Esophagus (tissue), 2 donors: Measurements from ENCODE around the gene CRX. TPM values are rescaled to one million over a fixed set of nuclear protein-coding genes. Genes with fewer than 3 reads are reported as not detected.
"Not testable (repeated sequence)": the region's sequence is repeated elsewhere in the genome, so short reads cannot be mapped to it uniquely, and the experiment has no call there.

ENCODE experiments used
- H3K27ac ChIP-seq, 2 donors: one replicate each; pipeline ENCODE4 v1.5.1; 2013; ENCODE audit warnings: low read depth in 2 of 2, mild to moderate bottlenecking in 2 of 2, inconsistent platforms in 1 of 2, low read length in 1 of 2, moderate library complexity in 1 of 2
- H3K27me3 ChIP-seq, 2 donors: one replicate each; pipeline ENCODE4 v1.6.1; 2013; ENCODE audit warnings: low read length in 2 of 2, control low read depth in 1 of 2, mild to moderate bottlenecking in 1 of 2; ENCODE audit not compliant: insufficient read depth in 2 of 2, control insufficient read depth in 1 of 2
- H3K36me3 ChIP-seq, 2 donors: one replicate each; pipeline ENCODE4 v1.6.1; 2013; ENCODE audit warnings: low read length in 1 of 2; ENCODE audit not compliant: control insufficient read depth in 2 of 2, insufficient read depth in 2 of 2
- H3K4me1 ChIP-seq, 2 donors: one replicate each; pipeline ENCODE4 v1.6.1; 2013; ENCODE audit warnings: low read length in 1 of 2; ENCODE audit not compliant: control insufficient read depth in 2 of 2, insufficient read depth in 2 of 2
- H3K4me3 ChIP-seq, 2 donors: one replicate each; pipeline ENCODE4 v1.5.1; 2013; ENCODE audit warnings: low read length in 2 of 2, mild to moderate bottlenecking in 2 of 2, low read depth in 1 of 2, moderate library complexity in 1 of 2
- H3K9me3 ChIP-seq, 2 donors: one replicate each; pipeline ENCODE4 v1.6.1; 2013; ENCODE audit warnings: mild to moderate bottlenecking in 2 of 2, low read depth in 1 of 2, low read length in 1 of 2, moderate library complexity in 1 of 2; ENCODE audit not compliant: control insufficient read depth in 2 of 2, insufficient read depth in 1 of 2
- WGBS, 2 donors: extraction: QIAGEN DNeasy Blood & Tissue Kit; methylation state at CpG; one replicate each; pipeline ENCODE4 v1.1.7; 2013; 5-methylcytosine and 5-hydroxymethylcytosine counted together
- polyA plus RNA-seq, 2 donors: library from polyadenylated mRNA; stranded (reverse); fragments of 200-250 nt; gene quantifications; one replicate each; pipeline ENCODE4 v1.2.3, GENCODE V29; 2013
- donor health status: healthy with polysubstance abuse.
- donor health status: Bipolar disorder and iron deficiency.

The CRX gene
- polyA plus RNA-seq, 2 donors: not detected

GRCh38 chr19:47848823-47849473 lies 27.2 kb downstream of the CRX start:
- Histone ChIP-seq H3K9me3 (no peaks in the 10 kb centered on the region), H3K27me3 (peaks cover 0 to 2% of the 10 kb centered on the region in 2 donors), H3K36me3 (no peaks in the 10 kb centered on the region), H3K27ac (no peak overlapping the region), H3K4me3 (no peak overlapping the region), H3K4me1 (peaks cover 0 to 2% of the 10 kb centered on the region in 2 donors)
- 4 to 5% methylated on average over 22 of the region's 22 CpGs for WGBS, 2 donors

GRCh38 chr19:47853003-47853402 lies 31.3 kb downstream of the CRX start:
- WGBS, 2 donors: 67 to 69% methylated on average over 5 of the region's 5 CpGs
- Histone ChIP-seq H3K27me3 (peaks cover 0 to 2% of the 10 kb centered on the region in 2 donors), H3K9me3 (no peaks in the 10 kb centered on the region)

GRCh38 chr19:47854459-47854858 lies 32.7 kb downstream of the CRX start:
- Histone ChIP-seq H3K4me3 (no peak overlapping the region), H3K27ac (no peak overlapping the region), H3K9me3 (no peaks in the 10 kb centered on the region), H3K36me3 (no peaks in the 10 kb centered on the region), H3K27me3 (peaks cover 0 to 2% of the 10 kb centered on the region in 2 donors), H3K4me1 (peaks cover 0 to 2% of the 10 kb centered on the region in 2 donors)
- 59 to 62% methylated on average over 4 of the region's 4 CpGs for WGBS, 2 donors

More at GRCh38 chr19:47853003-47853402, 31.3 kb downstream of the CRX start:
- H3K27ac ChIP-seq: no peak overlapping the region
- no peaks in the 10 kb centered on the region for H3K36me3 ChIP-seq
- H3K4me3 ChIP-seq: no peak overlapping the region
- H3K4me1 ChIP-seq: peaks cover 0 to 2% of the 10 kb centered on the region in 2 donors

DNA sequence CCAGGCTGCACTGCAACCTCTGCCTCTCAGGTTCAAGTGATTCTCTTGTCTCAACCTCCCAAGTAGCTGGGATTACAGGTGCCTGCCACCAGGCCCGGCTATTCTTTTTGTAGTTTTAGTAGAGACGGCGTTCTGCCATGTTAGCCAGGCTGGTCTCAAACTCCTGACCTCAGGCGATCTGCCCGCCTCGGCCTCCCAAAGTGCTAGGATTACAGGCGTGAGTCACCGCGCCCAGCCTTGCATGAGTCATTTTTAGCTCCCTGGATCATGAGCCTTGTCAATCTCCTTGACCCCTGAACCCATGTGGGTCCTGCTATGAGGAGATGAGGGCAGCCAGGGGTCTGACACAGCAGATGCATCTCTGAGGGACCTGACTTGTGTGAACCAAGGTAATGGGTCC lies 36.5 kb downstream of the CRX start:
- not testable (repeated sequence) for H3K36me3 ChIP-seq, H3K4me1 ChIP-seq, H3K9me3 ChIP-seq, H3K27ac ChIP-seq, H3K4me3 ChIP-seq, H3K27me3 ChIP-seq
- 54 to 71% methylated on average over 9 of the region's 9 CpGs for WGBS, 2 donors

DNA sequence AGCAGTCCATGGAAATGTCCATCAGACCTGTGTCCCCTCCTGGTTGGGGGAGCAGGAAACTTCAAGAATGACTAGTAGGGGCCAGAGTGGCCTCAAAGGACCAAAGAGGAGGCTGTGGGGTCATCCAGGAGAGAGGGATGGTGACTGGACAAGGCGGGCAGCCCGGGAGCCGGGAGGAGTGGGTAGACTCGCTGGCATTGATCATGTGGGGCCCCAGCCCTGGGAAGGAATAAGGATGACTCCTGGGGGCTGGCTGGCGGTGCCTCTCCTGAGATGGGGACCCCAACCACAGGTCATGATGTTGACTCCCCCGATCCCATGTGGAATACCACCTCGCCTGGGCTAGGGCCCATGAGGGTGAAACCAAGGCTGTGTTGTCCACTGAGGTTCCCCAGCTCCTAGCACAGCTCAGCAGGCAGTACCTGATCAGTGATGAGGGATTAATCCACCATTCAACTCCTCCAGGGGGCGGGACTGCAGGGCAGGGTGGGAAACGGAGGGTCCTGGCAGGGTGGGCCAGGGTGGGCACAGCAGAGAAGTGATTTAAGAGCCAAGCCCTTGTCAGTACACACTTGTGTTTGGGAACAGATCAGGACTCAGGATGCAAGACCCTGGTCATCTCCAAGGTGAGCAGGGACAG lies 37.0 kb downstream of the CRX start, which contains the start of gene TPRX2:
Gene TPRX2 (plus strand): TSS at position 590 of the 640 bp plus-strand sequence. CDS start 12 bp downstream, at position 602.
- H3K36me3 ChIP-seq, H3K27me3 ChIP-seq, H3K9me3 ChIP-seq, H3K4me3 ChIP-seq, H3K4me1 ChIP-seq, H3K27ac ChIP-seq: not testable (repeated sequence)
- 80 to 90% methylated on average over 9 of the region's 9 CpGs for WGBS, 2 donors

DNA sequence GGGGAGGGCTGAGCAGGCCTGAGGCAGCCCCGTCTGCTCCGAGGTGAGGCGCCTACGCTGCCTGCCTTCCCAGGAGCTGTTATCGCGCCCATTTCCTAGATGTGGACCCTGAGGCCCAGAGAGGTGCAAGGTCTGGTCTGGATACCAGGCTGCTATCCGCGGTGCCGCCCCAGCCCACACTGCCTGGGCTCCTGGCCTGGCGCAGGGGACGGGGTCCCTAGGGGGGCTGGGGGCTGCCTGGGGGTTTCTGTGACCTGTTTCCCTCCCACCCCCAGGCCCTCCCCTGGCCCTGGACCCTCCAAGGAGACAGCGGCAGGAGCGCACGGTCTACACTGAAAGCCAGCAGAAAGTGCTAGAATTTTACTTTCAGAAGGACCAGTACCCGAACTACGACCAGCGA lies 38.1 kb downstream of the CRX start:
- H3K4me1 ChIP-seq, H3K9me3 ChIP-seq, H3K27me3 ChIP-seq, H3K27ac ChIP-seq, H3K36me3 ChIP-seq, H3K4me3 ChIP-seq: not testable (repeated sequence)
- 76 to 93% methylated on average over 3 to 13 of the region's 17 CpGs for WGBS, 2 donors

DNA sequence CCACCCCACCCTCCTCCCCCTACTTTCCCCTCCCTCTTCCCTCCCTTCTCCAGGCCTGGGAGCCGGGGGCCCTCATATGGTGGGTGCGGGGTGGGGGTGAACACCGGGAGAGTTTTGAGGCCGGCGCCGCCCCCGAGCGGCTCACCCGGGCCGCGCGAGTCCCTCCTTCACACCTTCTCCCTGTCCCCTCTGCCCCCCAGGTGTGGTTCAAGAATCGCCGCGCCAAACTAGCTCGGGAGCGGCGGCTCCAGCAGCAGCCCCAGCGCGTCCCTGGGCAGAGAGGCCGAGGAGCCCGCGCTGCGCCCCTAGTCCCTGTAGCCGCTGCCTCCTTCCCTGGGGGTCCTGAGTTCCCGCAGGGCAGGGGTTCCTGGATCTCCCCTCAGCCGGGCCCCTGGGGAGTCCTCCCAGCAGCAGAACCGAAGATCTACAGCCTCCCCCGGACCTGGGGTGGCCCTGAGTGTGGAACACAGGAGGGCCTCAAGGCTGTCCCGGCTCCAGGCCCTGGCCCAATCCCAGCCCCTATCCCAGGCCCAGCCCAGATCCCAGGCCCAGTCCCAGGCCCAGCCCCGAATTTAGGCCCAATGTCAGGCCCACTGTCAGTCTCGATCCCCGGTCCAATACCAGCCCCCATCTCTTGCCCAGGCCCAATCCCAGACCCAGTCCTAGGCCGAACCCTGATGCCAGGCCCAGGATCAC lies 39.0 kb downstream of the CRX start:
- H3K4me1 ChIP-seq: no peaks in the 10 kb centered on the region
- no peak overlapping the region for H3K27ac ChIP-seq
- H3K4me3 ChIP-seq: no peak overlapping the region
- H3K36me3 ChIP-seq: no peaks in the 10 kb centered on the region
- H3K27me3 ChIP-seq: no peaks in the 10 kb centered on the region
- WGBS, 2 donors: 56 to 71% methylated on average over 17 to 33 of the region's 34 CpGs
- H3K9me3 ChIP-seq: peaks cover 0 to 4% of the 10 kb centered on the region in 2 donors

DNA sequence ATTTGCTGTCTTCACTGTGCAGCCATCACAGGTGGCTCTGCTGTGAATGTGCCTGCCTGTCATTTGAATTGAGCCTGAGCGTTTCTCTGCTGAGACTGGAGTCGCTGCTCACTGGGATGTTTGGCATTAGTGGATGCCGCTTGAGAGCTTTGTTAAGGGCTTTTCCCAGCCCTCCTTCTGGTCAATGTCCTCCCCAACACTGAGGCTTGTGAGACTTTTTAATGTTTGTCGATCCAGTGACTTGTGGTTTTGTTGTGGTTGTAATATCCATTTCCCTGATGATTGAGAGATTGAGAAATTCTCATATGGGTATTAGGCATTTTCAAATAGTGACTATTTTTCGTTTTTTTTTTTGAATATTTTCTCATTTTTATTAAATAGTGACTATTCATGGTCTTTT lies 39.9 kb downstream of the CRX start:
- Histone ChIP-seq H3K4me1 (no peaks in the 10 kb centered on the region), H3K4me3 (no peak overlapping the region), H3K27ac (no peak overlapping the region), H3K9me3 (peaks cover 0 to 4% of the 10 kb centered on the region in 2 donors), H3K27me3 (no peaks in the 10 kb centered on the region), H3K36me3 (no peaks in the 10 kb centered on the region)
- 91 to 92% methylated on average over 5 of the region's 5 CpGs for WGBS, 2 donors

DNA sequence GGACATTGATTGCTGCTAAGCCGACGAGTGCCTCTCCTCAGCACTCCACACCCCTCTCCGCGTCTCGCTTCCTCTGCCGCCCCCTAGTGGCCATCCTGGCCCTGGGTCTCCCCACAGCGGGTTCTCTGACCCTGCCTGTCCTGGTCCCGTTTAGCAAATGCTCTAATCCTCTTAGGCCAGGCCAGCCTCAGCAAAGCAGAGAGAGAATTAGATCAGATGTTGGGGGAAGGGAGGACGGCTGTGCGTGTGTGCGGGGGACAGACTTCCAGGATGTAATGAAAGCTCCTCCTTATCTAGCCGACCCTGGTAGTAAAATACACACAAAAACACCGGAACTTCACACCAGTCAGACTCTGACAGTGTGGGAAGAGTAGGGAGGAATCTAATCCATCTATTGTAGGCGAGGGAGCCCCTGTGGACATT lies 41.8 kb downstream of the CRX start:
- no peaks in the 10 kb centered on the region for H3K27me3 ChIP-seq
- WGBS, 2 donors: 16 to 18% methylated on average over 14 of the region's 14 CpGs

More for the DNA sequence above, 41.8 kb downstream of the CRX start:
- H3K4me1 ChIP-seq: no peaks in the 10 kb centered on the region
- H3K9me3 ChIP-seq: peaks cover 0 to 4% of the 10 kb centered on the region in 2 donors
- no peaks in the 10 kb centered on the region for H3K36me3 ChIP-seq
- no peak overlapping the region for H3K27ac ChIP-seq
- no peak overlapping the region for H3K4me3 ChIP-seq
